BJ (cell line): Measurements from ENCODE around the gene VIPR1. TPM values are rescaled to one million over a fixed set of nuclear protein-coding genes. Genes with fewer than 3 reads are reported as not detected.

Source experiments
- CTCF ChIA-PET: fragments of 350-600 bp; formaldehyde crosslinking; extraction: SDS; loops from one replicate; lab custom pipeline; 2021; ENCODE audit warnings: antibody characterized with exemption, inconsistent platforms; lab: Yijun Ruan, JAX
- POLR2A ChIA-PET: fragments of 300-600 bp; sonication (Branson Sonifier 250); formaldehyde crosslinking; extraction: SDS; loops from one replicate; lab custom pipeline; 2021; ENCODE audit warnings: antibody characterized with exemption; lab: Charles Lee
- DNase-seq: peaks from one replicate; pipeline ENCODE4 v3.0.0-alpha.2; 2011; ENCODE audit warnings: low read depth
- H3K27me3 ChIP-seq: 2 replicates; pipeline ENCODE4 v1.6.0; 2011; ENCODE audit warnings: low read length; ENCODE audit not compliant: control insufficient read depth, insufficient read depth
- H3K36me3 ChIP-seq: 2 replicates; pipeline ENCODE4 v1.5.1; 2011; ENCODE audit warnings: low read length; ENCODE audit not compliant: control insufficient read depth, insufficient read depth
- H3K4me3 ChIP-seq: 2 replicates; pipeline ENCODE4 v1.5.1; 2011; ENCODE audit warnings: low read depth, mild to moderate bottlenecking, control low read depth, low read length
- polyA plus RNA-seq: library from polyadenylated mRNA; depleted of rRNA; stranded (reverse); fragments of >200 nt; gene quantifications from 2 replicates; pipeline ENCODE4 v1.2.3, GENCODE V29; 2011
- TF ChIP-seq, protein P1 (sequence below): IDR thresholded peaks from 2 replicates; pipeline ENCODE4 v1.5.1; 2011; ENCODE audit warnings: low read depth, mild to moderate bottlenecking, control low read depth, inconsistent platforms, low read length, moderate library complexity; ENCODE audit not compliant: insufficient read depth

VIPR1 gene
- polyA plus RNA-seq, 1 experiment = not detected

DNA sequence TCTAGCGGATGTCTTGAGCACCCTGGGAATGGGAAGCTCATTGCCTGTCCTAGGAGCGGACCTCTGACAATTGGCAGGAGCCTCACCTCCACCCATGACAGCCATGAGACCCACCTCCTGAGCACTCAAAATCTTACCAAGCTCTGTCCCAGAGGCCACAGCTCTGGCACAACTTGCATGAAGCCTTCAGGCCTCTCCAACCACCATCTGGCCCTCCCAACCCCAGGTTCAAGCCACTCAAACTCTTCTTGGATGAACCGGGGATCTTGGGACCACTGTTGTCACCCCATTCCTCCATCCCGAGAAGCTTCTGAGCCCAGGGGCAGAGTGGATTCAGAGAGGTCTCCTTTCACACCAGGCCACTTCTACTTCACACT lies 1.5 kb downstream of the VIPR1 start:
- CTCF ChIA-PET = no interaction called here
- Histone ChIP-seq H3K27me3 (peaks cover 38% of the 10 kb centered on the region), H3K4me3 (no peak overlapping the region), H3K36me3 (no peaks in the 10 kb centered on the region)
- POLR2A ChIA-PET = no interaction called here
- TF ChIP-seq, protein P1, sequence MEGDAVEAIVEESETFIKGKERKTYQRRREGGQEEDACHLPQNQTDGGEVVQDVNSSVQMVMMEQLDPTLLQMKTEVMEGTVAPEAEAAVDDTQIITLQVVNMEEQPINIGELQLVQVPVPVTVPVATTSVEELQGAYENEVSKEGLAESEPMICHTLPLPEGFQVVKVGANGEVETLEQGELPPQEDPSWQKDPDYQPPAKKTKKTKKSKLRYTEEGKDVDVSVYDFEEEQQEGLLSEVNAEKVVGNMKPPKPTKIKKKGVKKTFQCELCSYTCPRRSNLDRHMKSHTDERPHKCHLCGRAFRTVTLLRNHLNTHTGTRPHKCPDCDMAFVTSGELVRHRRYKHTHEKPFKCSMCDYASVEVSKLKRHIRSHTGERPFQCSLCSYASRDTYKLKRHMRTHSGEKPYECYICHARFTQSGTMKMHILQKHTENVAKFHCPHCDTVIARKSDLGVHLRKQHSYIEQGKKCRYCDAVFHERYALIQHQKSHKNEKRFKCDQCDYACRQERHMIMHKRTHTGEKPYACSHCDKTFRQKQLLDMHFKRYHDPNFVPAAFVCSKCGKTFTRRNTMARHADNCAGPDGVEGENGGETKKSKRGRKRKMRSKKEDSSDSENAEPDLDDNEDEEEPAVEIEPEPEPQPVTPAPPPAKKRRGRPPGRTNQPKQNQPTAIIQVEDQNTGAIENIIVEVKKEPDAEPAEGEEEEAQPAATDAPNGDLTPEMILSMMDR = no peak
- no peak for DNase-seq

DNA sequence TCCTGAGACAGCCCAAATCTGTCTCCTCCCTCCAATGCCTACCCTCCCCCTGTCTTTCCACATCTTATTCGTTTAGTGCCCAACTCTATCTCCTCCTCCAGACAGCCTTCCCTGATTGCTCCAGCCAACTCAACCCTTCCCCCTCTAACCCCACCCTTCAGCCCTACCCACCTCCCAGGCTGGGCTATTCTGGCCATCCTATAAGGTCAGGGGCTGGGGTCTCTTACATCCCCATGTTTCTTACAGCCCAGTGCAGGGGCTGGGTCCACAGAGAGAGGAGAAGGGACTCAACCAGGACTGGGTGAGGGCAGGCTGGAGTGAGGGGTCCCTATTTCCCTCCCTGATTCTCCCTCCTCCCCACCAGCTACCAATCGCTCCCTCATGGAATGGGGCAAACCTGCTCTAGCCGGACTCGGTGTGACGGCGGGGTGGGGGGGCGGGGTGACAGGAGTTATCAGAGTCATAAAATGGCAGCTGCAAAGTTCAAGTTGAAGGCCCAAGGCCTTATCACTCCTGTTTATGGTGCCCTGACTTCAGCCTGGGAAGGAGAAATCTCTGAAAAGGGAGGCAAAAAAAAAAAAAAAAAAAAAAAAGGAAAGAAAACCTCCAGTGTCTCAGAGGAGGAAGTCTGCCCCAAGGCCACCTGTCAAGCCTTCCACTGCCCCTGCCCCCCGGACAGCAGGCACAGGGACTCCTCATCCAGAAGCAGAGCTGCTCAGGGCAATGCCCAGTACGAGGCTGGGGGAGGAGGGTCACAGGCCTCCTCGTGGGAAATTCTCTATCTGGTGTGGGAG lies 2.1 kb downstream of the VIPR1 start:
- Histone ChIP-seq H3K27me3 (peaks cover 33% of the 10 kb centered on the region), H3K36me3 (no peaks in the 10 kb centered on the region), H3K4me3 (no peak overlapping the region)
- TF ChIP-seq, protein P1 = no peak
- ChIA-PET POLR2A (no interaction called here), CTCF (no interaction called here)
- no peak for DNase-seq

DNA sequence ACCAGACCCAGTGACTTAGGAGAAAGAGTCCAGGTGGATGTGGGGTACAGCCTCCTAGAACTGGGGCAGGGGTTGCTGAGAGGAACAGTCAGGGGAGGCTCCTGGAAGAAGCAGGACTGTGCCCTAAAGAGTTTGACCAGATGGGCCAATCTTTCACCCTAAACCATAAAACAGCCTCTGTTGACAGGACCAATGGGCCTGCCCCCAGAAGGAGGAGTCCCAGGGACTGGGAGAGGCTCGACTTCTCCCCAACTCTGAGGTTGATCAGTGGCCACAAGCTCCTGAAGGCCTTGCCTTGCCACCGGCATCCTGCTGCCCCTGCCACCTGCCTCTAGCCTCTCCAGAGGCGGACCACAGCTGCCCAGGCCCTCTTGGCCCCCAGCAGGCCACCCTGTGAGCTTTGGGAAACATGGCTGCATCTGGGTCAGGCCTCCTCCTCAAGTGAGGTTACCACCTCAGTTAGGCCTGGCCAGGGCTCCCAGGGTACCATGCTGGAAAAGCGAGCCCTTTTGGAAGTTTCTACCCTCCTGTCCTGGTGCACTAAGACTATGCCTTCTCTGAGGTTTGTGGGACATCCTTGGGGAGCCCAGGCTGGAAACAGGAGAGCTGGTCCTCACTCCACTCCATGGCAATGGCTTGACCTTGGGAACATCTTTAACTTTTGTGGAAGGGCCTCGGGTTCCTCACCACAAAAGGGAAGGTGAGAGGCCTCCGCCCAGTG lies 2.8 kb downstream of the VIPR1 start:
- no peak overlapping the region for H3K4me3 ChIP-seq
- TF ChIP-seq, protein P1 = no peak
- ChIA-PET POLR2A (no interaction called here), CTCF (no interaction called here)
- no peak for DNase-seq
- H3K27me3 ChIP-seq = peaks cover 32% of the 10 kb centered on the region
- H3K36me3 ChIP-seq = no peaks in the 10 kb centered on the region

DNA sequence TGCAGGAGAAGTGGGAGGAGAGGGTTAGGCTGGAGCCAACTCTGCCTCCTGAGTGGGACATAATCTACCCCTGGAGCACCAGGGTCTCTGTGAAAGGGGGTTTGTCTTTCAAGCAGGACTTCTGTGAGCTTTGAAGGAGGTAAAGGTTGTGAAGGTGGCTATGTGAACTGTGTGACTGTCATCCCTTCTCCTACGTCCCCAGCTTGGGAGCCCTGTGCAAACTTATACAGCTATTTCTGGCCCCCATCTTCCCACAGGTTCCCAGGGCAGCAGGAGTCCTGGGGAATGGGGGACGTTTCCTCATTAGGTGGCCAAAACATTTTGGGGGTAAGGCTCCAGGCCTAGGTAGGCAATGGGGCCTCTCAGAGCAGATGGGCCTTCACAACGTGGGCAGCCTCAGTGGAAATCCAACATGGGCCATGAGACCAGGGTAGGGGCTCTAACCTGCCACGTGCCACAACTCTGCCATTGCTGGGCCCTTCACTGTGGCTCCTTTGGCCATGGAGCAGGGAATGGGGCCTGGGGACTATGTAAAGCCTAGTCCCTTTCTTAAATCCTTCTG lies 3.5 kb downstream of the VIPR1 start:
- H3K27me3 ChIP-seq = peaks cover 28% of the 10 kb centered on the region
- ChIA-PET CTCF (no interaction called here), POLR2A (no interaction called here)
- no peak overlapping the region for H3K4me3 ChIP-seq
- no peaks in the 10 kb centered on the region for H3K36me3 ChIP-seq
- TF ChIP-seq, protein P1 = no peak
- DNase-seq = no peak

DNA sequence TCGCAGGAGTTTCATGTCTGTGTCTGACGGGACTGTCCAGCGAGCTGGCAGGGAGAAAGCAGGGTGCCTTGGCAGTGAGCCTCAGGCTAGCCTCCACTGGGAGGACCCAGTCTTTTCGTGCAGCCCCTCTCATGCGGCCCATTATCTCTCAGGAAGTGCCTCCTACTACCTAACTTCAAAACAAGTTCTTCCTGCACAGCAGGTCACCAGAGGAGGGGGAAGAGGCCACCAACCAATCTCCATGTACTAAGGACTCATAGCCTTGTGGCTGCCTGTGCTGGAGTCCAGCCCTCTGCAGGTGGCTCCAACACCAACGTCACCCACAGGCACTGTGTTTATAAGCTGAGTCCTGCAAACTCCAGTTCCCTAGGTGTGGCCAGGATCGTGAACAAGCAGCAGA lies 4.8 kb downstream of the VIPR1 start:
- ChIA-PET CTCF (no interaction called here), POLR2A (no interaction called here)
- no peak for DNase-seq
- Histone ChIP-seq H3K36me3 (no peaks in the 10 kb centered on the region), H3K27me3 (peaks cover 17% of the 10 kb centered on the region), H3K4me3 (no peak overlapping the region)
- TF ChIP-seq, protein P1 = no peak
